Smooth muscle cell (in vitro differentiated cells): ENCODE measurements around the gene TRMT44. TPM values are rescaled to one million over a fixed set of nuclear protein-coding genes. Genes with fewer than 3 reads are reported as not detected.

Source experiments
- DNase-seq: peaks from one replicate; lab custom pipeline; 2025; ENCODE audit not compliant: unreplicated experiment; lab: John Stamatoyannopoulos, UW
- H2AFZ ChIP-seq: fragments of 200-600 bp; sonication (generic); 2 replicates; pipeline ENCODE4 v1.6.0; 2016; ENCODE audit warnings: antibody characterized with exemption, low read depth, mild to moderate bottlenecking
- H3F3A ChIP-seq: fragments of 200-600 bp; sonication (generic); 2 replicates; pipeline ENCODE4 v1.6.0; 2017; ENCODE audit warnings: antibody characterized with exemption, low read depth
- H3K27ac ChIP-seq: fragments of 200-600 bp; sonication (generic); 2 replicates; pipeline ENCODE4 v1.5.1; 2016; ENCODE audit warnings: low read depth, mild to moderate bottlenecking
- H3K27me3 ChIP-seq: fragments of 200-600 bp; sonication (generic); 2 replicates; pipeline ENCODE4 v1.6.1; 2016; ENCODE audit warnings: low read depth, mild to moderate bottlenecking
- H3K36me3 ChIP-seq: fragments of 200-600 bp; sonication (generic); 2 replicates; pipeline ENCODE4 v1.5.1; 2016; ENCODE audit warnings: low read depth
- H3K4me1 ChIP-seq: fragments of 200-600 bp; sonication (generic); 2 replicates; pipeline ENCODE4 v1.5.1; 2016; ENCODE audit warnings: low read depth
- H3K4me2 ChIP-seq: fragments of 200-600 bp; sonication (generic); 2 replicates; pipeline ENCODE4 v1.6.0; 2016; ENCODE audit warnings: mild to moderate bottlenecking
- H3K4me3 ChIP-seq: fragments of 200-600 bp; sonication (generic); 2 replicates; pipeline ENCODE4 v1.5.1; 2016; ENCODE audit warnings: mild to moderate bottlenecking
- H3K79me2 ChIP-seq: fragments of 200-600 bp; sonication (generic); 2 replicates; pipeline ENCODE4 v1.6.0; 2016; ENCODE audit warnings: low read depth, mild to moderate bottlenecking
- H3K9ac ChIP-seq: fragments of 200-600 bp; sonication (generic); 2 replicates; pipeline ENCODE4 v1.6.0; 2016; ENCODE audit warnings: low read depth
- H3K9me3 ChIP-seq: fragments of 200-600 bp; sonication (generic); replicated peaks from 2 replicates; pipeline ENCODE4 v1.5.1; 2016; ENCODE audit warnings: low read depth
- H4K20me1 ChIP-seq: fragments of 200-600 bp; sonication (generic); 2 replicates; pipeline ENCODE4 v1.6.0; 2016; ENCODE audit warnings: low read depth
- WGBS: methylation state at CpG from one replicate; pipeline ENCODE4 v1.1.7; 2016; ENCODE audit warnings: low lambda C conversion rate; 5-methylcytosine and 5-hydroxymethylcytosine counted together
- polyA plus RNA-seq: library from polyadenylated mRNA; unstranded; fragments of >200 nt; fragmentation: Nextera tagmentation; extraction: Ambion mirVana; gene quantifications from 2 replicates; pipeline ENCODE4 v1.2.1, GENCODE V29; 2016
- total RNA-seq: library from RNA; depleted of rRNA; stranded (reverse); fragments of >200 nt; gene quantifications from 2 replicates; pipeline ENCODE4 v1.2.3, GENCODE V29; 2014
- TF ChIP-seq, protein P1 (sequence below): fragments of 200-600 bp; sonication (generic); IDR thresholded peaks from 2 replicates; pipeline ENCODE4 v1.5.1; 2017; ENCODE audit warnings: borderline replicate concordance, mild to moderate bottlenecking, antibody characterized with exemption; ENCODE audit not compliant: insufficient read depth, poor library complexity, severe bottlenecking

The TRMT44 gene
- total and polyA plus RNA-seq, 2 experiments from 2014 or later, result 5.0 to 18.7 TPM

- no peak overlapping the region for H3K27ac ChIP-seq
- H3K9me3 ChIP-seq, result no peaks in the 10 kb centered on the region
- no peak overlapping the region for H3K4me2 ChIP-seq
- H3F3A ChIP-seq, result no peaks in the 10 kb centered on the region
- TF ChIP-seq, protein P1, sequence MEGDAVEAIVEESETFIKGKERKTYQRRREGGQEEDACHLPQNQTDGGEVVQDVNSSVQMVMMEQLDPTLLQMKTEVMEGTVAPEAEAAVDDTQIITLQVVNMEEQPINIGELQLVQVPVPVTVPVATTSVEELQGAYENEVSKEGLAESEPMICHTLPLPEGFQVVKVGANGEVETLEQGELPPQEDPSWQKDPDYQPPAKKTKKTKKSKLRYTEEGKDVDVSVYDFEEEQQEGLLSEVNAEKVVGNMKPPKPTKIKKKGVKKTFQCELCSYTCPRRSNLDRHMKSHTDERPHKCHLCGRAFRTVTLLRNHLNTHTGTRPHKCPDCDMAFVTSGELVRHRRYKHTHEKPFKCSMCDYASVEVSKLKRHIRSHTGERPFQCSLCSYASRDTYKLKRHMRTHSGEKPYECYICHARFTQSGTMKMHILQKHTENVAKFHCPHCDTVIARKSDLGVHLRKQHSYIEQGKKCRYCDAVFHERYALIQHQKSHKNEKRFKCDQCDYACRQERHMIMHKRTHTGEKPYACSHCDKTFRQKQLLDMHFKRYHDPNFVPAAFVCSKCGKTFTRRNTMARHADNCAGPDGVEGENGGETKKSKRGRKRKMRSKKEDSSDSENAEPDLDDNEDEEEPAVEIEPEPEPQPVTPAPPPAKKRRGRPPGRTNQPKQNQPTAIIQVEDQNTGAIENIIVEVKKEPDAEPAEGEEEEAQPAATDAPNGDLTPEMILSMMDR, result no peak
- no peaks in the 10 kb centered on the region for H3K27me3 ChIP-seq
- no peak overlapping the region for H3K4me3 ChIP-seq
- WGBS, result 89% methylated on average over 9 of the region's 9 CpGs
- H3K79me2 ChIP-seq, result no peaks in the 10 kb centered on the region
- no peaks in the 10 kb centered on the region for H4K20me1 ChIP-seq
- H3K36me3 ChIP-seq, result no peaks in the 10 kb centered on the region
- H3K4me1 ChIP-seq, result no peaks in the 10 kb centered on the region
- H2AFZ ChIP-seq, result no peak overlapping the region
- no peak for DNase-seq
- H3K9ac ChIP-seq, result no peak overlapping the region
Observed at GRCh38 chr4:8407756-8408155, 32.8 kb upstream of the TRMT44 start.

DNA sequence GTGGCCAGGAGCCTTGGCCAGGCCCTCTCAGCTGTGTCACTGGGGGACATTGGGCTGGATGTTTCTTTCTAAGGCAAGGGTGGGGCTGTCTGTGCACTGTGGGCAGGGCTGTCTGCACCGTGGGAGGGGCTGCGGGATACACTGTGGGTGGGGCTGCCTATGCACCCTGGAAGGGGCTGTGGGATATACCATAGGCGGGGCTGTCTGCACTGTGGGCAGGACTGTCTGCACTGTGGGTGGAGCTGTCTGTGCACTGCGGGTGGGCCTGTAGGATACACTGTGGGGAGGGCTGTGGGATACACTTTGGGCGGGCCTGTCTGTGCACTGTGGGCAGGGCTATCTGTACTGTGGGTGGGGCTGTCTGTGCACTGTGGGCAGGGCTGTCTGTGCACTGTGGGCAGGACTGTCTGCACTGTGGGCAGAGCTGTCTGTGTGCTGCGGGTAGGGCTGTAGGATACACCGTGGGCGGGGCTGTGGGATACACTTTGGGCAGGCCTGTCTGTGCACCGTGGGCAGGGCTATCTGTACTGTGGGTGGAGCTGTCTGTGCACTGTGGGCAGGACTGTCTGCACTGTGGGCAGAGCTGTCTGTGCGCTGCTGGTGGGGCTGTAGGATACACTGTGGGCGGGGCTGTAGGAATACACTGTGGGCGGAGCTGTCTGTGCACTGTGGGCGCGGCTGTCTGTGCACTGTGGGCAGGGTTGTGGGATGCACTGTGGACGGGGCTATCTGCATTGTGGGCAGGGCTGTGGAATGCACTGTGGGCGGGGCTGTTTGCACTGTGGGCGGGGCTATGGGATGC lies 31.1 kb upstream of the TRMT44 start:
- no peaks in the 10 kb centered on the region for H3K36me3 ChIP-seq
- no peak overlapping the region for H3K27ac ChIP-seq
- H3F3A ChIP-seq, result no peaks in the 10 kb centered on the region
- H3K9me3 ChIP-seq, result no peaks in the 10 kb centered on the region
- WGBS, result 90% methylated on average over 17 of the region's 17 CpGs
- H3K4me3 ChIP-seq, result no peak overlapping the region
- no peaks in the 10 kb centered on the region for H3K27me3 ChIP-seq
- no peaks in the 10 kb centered on the region for H3K4me1 ChIP-seq
- H4K20me1 ChIP-seq, result peaks cover 6% of the 10 kb centered on the region
- H3K9ac ChIP-seq, result no peak overlapping the region
- no peak overlapping the region for H2AFZ ChIP-seq
- H3K4me2 ChIP-seq, result no peak overlapping the region
- H3K79me2 ChIP-seq, result no peaks in the 10 kb centered on the region
- no peak for DNase-seq
- TF ChIP-seq, protein P1, result no peak

- H3K27me3 ChIP-seq, result no peaks in the 10 kb centered on the region
- H4K20me1 ChIP-seq, result peaks cover 11% of the 10 kb centered on the region
- no peak for DNase-seq
- no peak overlapping the region for H3K4me3 ChIP-seq
- H3F3A ChIP-seq, result no peaks in the 10 kb centered on the region
- H3K79me2 ChIP-seq, result no peaks in the 10 kb centered on the region
- H2AFZ ChIP-seq, result no peak overlapping the region
- H3K27ac ChIP-seq, result no peak overlapping the region
- no peaks in the 10 kb centered on the region for H3K36me3 ChIP-seq
- H3K4me1 ChIP-seq, result no peaks in the 10 kb centered on the region
- WGBS, result 90% methylated on average over 9 of the region's 9 CpGs
- no peak overlapping the region for H3K4me2 ChIP-seq
- no peak overlapping the region for H3K9ac ChIP-seq
- TF ChIP-seq, protein P1, result no peak
- H3K9me3 ChIP-seq, result no peaks in the 10 kb centered on the region
Observed at GRCh38 chr4:8410066-8410625, 30.4 kb upstream of the TRMT44 start.
